Fibroblast of lung (primary cell): ENCODE measurements around the gene C19orf81.

Experiments
- CTCF ChIP-seq, 2 donors: IDR thresholded peaks in 1 of 2; conservative IDR thresholded peaks in 1 of 2; 1 replicate in 1 of 2; 2 replicates in 1 of 2; pipeline ENCODE4 v1.5.1; 2011 to 2012; ENCODE audit warnings: low read length in 2 of 2, control low read depth in 1 of 2, inconsistent platforms in 1 of 2, low read depth in 1 of 2, mild to moderate bottlenecking in 1 of 2
- EZH2 ChIP-seq: IDR thresholded peaks from 2 replicates; pipeline ENCODE4 v1.5.1; 2012; ENCODE audit warnings: low read length, control low read depth, mild to moderate bottlenecking; ENCODE audit errors: missing control alignments

- TF ChIP-seq EZH2 (peak; percentile 83), CTCF (conservative IDR thresholded peaks at IDR 0.05 in 1 of 2, IDR thresholded peaks at IDR 0.05 in 1 of 2; ENCODE audit: low read depth in 1 of 2, low read length in 2 of 2) (peak; percentile 78 to 86)
Measured at GRCh38 chr19:50669302-50670101, 20.3 kb downstream of the C19orf81 start.
